Breast epithelium (tissue), 4 donors: ENCODE measurements around the gene CNPPD1. TPM values are rescaled to one million over a fixed set of nuclear protein-coding genes. Genes with fewer than 3 reads are reported as not detected.

ENCODE experiments used
- DNase-seq, 2 donors: peaks; one replicate each; pipeline ENCODE4 v3.0.0-alpha.2; 2019; ENCODE audit warnings: low spot score in 2 of 2
- H3K27ac ChIP-seq, 2 donors: fragments of 200-600 bp; sonication (generic) in 1 of 2; one replicate each; pipeline ENCODE4 v1.5.1; 2016 to 2019; ENCODE audit warnings: mild to moderate bottlenecking in 1 of 2
- H3K27me3 ChIP-seq, 2 donors: fragments of 200-600 bp; sonication (generic) in 1 of 2; one replicate each; pipeline versions ENCODE4 v1.5.1 to v1.6.0; 2017 to 2019; ENCODE audit warnings: control low read depth in 1 of 2, mild to moderate bottlenecking in 1 of 2
- H3K36me3 ChIP-seq: fragments of 200-600 bp; one replicate; pipeline ENCODE4 v1.5.1; 2019
- H3K4me1 ChIP-seq, 2 donors: fragments of 200-600 bp; sonication (generic); one replicate each; pipeline ENCODE4 v1.5.1; 2016 to 2019; ENCODE audit warnings: control low read depth in 1 of 2
- H3K4me3 ChIP-seq, 3 donors: fragments of 200-600 bp; sonication (generic); 1 replicate in 2 of 3; 2 replicates in 1 of 3; pipeline ENCODE4 v1.5.1; 2016 to 2019; ENCODE audit warnings: mild to moderate bottlenecking in 3 of 3, moderate library complexity in 2 of 3
- H3K9me3 ChIP-seq, 2 donors: fragments of 200-600 bp; sonication (generic) in 1 of 2; one replicate each; pipeline ENCODE4 v1.5.1; 2016 to 2019; ENCODE audit warnings: control low read depth in 1 of 2
- POLR2A ChIP-seq: fragments of 450-650 bp; IDR thresholded peaks from one replicate; pipeline ENCODE4 v1.6.1; 2016; ENCODE audit warnings: antibody characterized with exemption, mild to moderate bottlenecking, moderate library complexity
- POLR2AphosphoS5 ChIP-seq, 3 donors: sonication (generic); formaldehyde crosslinking; IDR thresholded peaks; one replicate each; pipeline ENCODE4 v1.6.1; 2017; ENCODE audit warnings: antibody characterized with exemption in 3 of 3
- intact Hi-C: fragments of 100-400 bp; cut with DNase I; formaldehyde crosslinking; loops from one replicate; pipeline ENCODE4 v1.15.1; 2023; ENCODE audit warnings: low total_unique reads
- total RNA-seq, 3 donors: library from RNA; depleted of rRNA; stranded (reverse); fragments of >200 nt; gene quantifications; one replicate each; pipeline ENCODE4 v1.1.0, GENCODE V29; 2016
- TF ChIP-seq, protein P1 (sequence below), 3 donors: fragments of 450-650 bp; IDR thresholded peaks; one replicate each; pipeline ENCODE4 v1.5.1; 2016 to 2017; ENCODE audit warnings: antibody characterized with exemption in 3 of 3, mild to moderate bottlenecking in 3 of 3, moderate library complexity in 3 of 3

CNPPD1 gene
- total RNA-seq, 3 donors from 2014 or later, result 37.0 to 60.3 (median 37.2) TPM

DNA sequence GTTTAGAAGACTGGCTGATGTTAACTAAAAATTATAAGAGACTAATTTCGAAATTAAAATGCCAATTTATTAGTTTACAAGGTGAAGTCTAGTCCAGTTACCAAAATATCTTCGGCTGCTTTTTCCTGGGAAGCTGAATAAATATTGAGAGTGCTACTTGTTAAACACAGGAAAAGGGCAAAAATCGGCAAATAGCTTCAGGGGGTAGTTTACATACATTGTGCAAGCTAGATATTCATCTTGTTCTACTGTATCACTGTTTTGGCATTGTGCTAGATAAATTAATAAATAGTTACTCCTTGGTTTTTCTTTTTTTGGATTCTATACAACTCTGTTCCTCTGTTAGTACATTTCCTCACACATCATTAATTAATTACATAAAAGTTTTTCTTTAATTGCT, 45.4 kb downstream of the CNPPD1 start:
- TF ChIP-seq POLR2AphosphoS5 (IDR thresholded peaks at IDR 0.05) (no peak), POLR2A (no peak)
- TF ChIP-seq, protein P1, sequence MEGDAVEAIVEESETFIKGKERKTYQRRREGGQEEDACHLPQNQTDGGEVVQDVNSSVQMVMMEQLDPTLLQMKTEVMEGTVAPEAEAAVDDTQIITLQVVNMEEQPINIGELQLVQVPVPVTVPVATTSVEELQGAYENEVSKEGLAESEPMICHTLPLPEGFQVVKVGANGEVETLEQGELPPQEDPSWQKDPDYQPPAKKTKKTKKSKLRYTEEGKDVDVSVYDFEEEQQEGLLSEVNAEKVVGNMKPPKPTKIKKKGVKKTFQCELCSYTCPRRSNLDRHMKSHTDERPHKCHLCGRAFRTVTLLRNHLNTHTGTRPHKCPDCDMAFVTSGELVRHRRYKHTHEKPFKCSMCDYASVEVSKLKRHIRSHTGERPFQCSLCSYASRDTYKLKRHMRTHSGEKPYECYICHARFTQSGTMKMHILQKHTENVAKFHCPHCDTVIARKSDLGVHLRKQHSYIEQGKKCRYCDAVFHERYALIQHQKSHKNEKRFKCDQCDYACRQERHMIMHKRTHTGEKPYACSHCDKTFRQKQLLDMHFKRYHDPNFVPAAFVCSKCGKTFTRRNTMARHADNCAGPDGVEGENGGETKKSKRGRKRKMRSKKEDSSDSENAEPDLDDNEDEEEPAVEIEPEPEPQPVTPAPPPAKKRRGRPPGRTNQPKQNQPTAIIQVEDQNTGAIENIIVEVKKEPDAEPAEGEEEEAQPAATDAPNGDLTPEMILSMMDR (IDR thresholded peaks at IDR 0.05), result no peak
- no peaks in the 10 kb centered on the region for H3K4me1 ChIP-seq
- H3K36me3 ChIP-seq, result no peaks in the 10 kb centered on the region
- intact Hi-C loops, result no loop called here
- DNase-seq, result no peak
- H3K9me3 ChIP-seq, result no peaks in the 10 kb centered on the region
- no peaks in the 10 kb centered on the region for H3K27me3 ChIP-seq
- H3K4me3 ChIP-seq, result no peak overlapping the region
- no peak overlapping the region for H3K27ac ChIP-seq

GRCh38 chr2:219129589-219129988, 47.1 kb downstream of the CNPPD1 start:
- peaks cover 0 to 3% of the 10 kb centered on the region in 2 donors for H3K4me1 ChIP-seq
- H3K27ac ChIP-seq, result no peak overlapping the region
- TF ChIP-seq POLR2A, result no peak
- TF ChIP-seq, protein P1 (IDR thresholded peaks at IDR 0.05), result no peak
- no peak for TF ChIP-seq POLR2AphosphoS5 (IDR thresholded peaks at IDR 0.05)
- no peaks in the 10 kb centered on the region for H3K27me3 ChIP-seq
- no peaks in the 10 kb centered on the region for H3K9me3 ChIP-seq
- no peaks in the 10 kb centered on the region for H3K36me3 ChIP-seq
- no peak for DNase-seq
- H3K4me3 ChIP-seq, result no peak overlapping the region
- intact Hi-C loops, result no loop called here

- H3K9me3 ChIP-seq, result no peaks in the 10 kb centered on the region
- no peak overlapping the region for H3K4me3 ChIP-seq
- intact Hi-C loops, result no loop called here
- DNase-seq, result no peak
- peaks cover 0 to 3% of the 10 kb centered on the region in 2 donors for H3K4me1 ChIP-seq
- no peaks in the 10 kb centered on the region for H3K27me3 ChIP-seq
- TF ChIP-seq POLR2A, result no peak
- TF ChIP-seq, protein P1 (IDR thresholded peaks at IDR 0.05), result no peak
- no peaks in the 10 kb centered on the region for H3K36me3 ChIP-seq
- H3K27ac ChIP-seq, result no peak overlapping the region
Measured at GRCh38 chr2:219128396-219128795, 48.3 kb downstream of the CNPPD1 start.

- no peak for DNase-seq
- Histone ChIP-seq H3K27ac (peak overlapping the region in 1 of 2 donors; percentile 16), H3K27me3 (no peaks in the 10 kb centered on the region), H3K9me3 (no peaks in the 10 kb centered on the region), H3K36me3 (no peaks in the 10 kb centered on the region), H3K4me3 (no peak overlapping the region), H3K4me1 (peaks cover 0 to 3% of the 10 kb centered on the region in 2 donors)
- TF ChIP-seq POLR2AphosphoS5 (IDR thresholded peaks at IDR 0.05) (no peak), POLR2A (no peak)
- TF ChIP-seq, protein P1 (IDR thresholded peaks at IDR 0.05), result no peak
- intact Hi-C loops, result no loop called here
Measured at GRCh38 chr2:219127037-219127635, 49.6 kb downstream of the CNPPD1 start.

GRCh38 chr2:219126555-219126954, 50.2 kb downstream of the CNPPD1 start:
- intact Hi-C loops, result no loop called here
- Histone ChIP-seq H3K27me3 (no peaks in the 10 kb centered on the region), H3K36me3 (no peaks in the 10 kb centered on the region), H3K4me1 (peaks cover 0 to 3% of the 10 kb centered on the region in 2 donors), H3K4me3 (no peak overlapping the region), H3K27ac (peak overlapping the region in 1 of 2 donors; percentile 16), H3K9me3 (no peaks in the 10 kb centered on the region)
- DNase-seq, result no peak
- TF ChIP-seq POLR2A (no peak), POLR2AphosphoS5 (IDR thresholded peaks at IDR 0.05) (no peak)
- TF ChIP-seq, protein P1 (IDR thresholded peaks at IDR 0.05), result no peak
